Stimulated activated CD4-positive, alpha-beta T cell treated with anti-CD3 and anti-CD28 coated beads, Interleukin-15, amount 100 ng/mL, for 48 hours (primary cell): ENCODE data around the gene ADGRD1.

ENCODE experiments used
- DNase-seq, 2 donors: peaks; one replicate each; pipeline ENCODE4 v3.0.0-alpha.2; 2020; ENCODE audit warnings: low read depth in 2 of 2

The ADGRD1 gene

GRCh38 chr12:131135786-131136538, 182.3 kb downstream of the ADGRD1 start:
- DNase-seq = no peak

- DNase-seq = no peak
Observed at GRCh38 chr12:131136539-131136872, 182.8 kb downstream of the ADGRD1 start.

GRCh38 chr12:131137009-131137835, 183.5 kb downstream of the ADGRD1 start:
- no peak for DNase-seq

GRCh38 chr12:131137836-131138637, 184.3 kb downstream of the ADGRD1 start:
- no peak for DNase-seq

- DNase-seq = no peak
Observed at GRCh38 chr12:131138638-131139362, 185.1 kb downstream of the ADGRD1 start.

GRCh38 chr12:131139363-131140068, 185.8 kb downstream of the ADGRD1 start:
- DNase-seq = no peak

GRCh38 chr12:131140069-131140435, 186.3 kb downstream of the ADGRD1 start:
- DNase-seq = no peak

- no peak for DNase-seq
Observed at GRCh38 chr12:131140697-131141096, 187.0 kb downstream of the ADGRD1 start.

- DNase-seq = no peak
Observed at GRCh38 chr12:131141514-131141913, 187.8 kb downstream of the ADGRD1 start.

GRCh38 chr12:131142891-131143657, 189.4 kb downstream of the ADGRD1 start:
- no peak for DNase-seq

GRCh38 chr12:131146173-131146675, 192.5 kb downstream of the ADGRD1 start:
- no peak for DNase-seq

- DNase-seq = no peak
Observed at GRCh38 chr12:131147293-131147692, 193.6 kb downstream of the ADGRD1 start.

- no peak for DNase-seq
Observed at GRCh38 chr12:131147894-131148293, 194.2 kb downstream of the ADGRD1 start.

- DNase-seq = no peak
Observed at GRCh38 chr12:131151558-131152345, 198.0 kb downstream of the ADGRD1 start.

- DNase-seq = no peak
Observed at GRCh38 chr12:131152587-131152986, 198.9 kb downstream of the ADGRD1 start.

GRCh38 chr12:131153016-131153415, 199.3 kb downstream of the ADGRD1 start:
- DNase-seq = no peak

- no peak for DNase-seq
Observed at GRCh38 chr12:131153956-131154355, 200.2 kb downstream of the ADGRD1 start.

- no peak for DNase-seq
Observed at GRCh38 chr12:131155131-131155530, 201.4 kb downstream of the ADGRD1 start.

- DNase-seq = no peak
Observed at GRCh38 chr12:131157743-131158142, 204.0 kb downstream of the ADGRD1 start.
